Heart right ventricle (tissue), 16 donors: ENCODE measurements around the gene CBLC. TPM values are rescaled to one million over a fixed set of nuclear protein-coding genes. Genes with fewer than 3 reads are reported as not detected.
A peak's percentile ranks its signal among the peaks of the same experiment; 100 is the strongest.

ENCODE experiments used
- ATAC-seq, 8 donors: fragments of 200-7000 bp; cut with Tn5 transposase; one replicate each; pipeline ENCODE4 v1.9.1; 2020; ENCODE audit warnings: mild to moderate bottlenecking in 8 of 8, moderate library complexity in 8 of 8, moderate number of reproducible peaks in 1 of 8
- DNase-seq, 2 donors: peaks; one replicate each; pipeline ENCODE4 v3.0.0-alpha.2; 2020
- H3K27ac ChIP-seq, 10 donors: fragments of 200-600 bp; sonication (generic) in 2 of 10; one replicate each; pipeline versions ENCODE4 v1.5.0 to v1.8.0; 2020 to 2022; ENCODE audit warnings: mild to moderate bottlenecking in 3 of 10
- H3K27me3 ChIP-seq, 7 donors: fragments of 200-600 bp; one replicate each; pipeline ENCODE4 v1.8.0; 2021 to 2022; ENCODE audit warnings: mild to moderate bottlenecking in 2 of 7
- H3K36me3 ChIP-seq, 9 donors: fragments of 200-600 bp; sonication (generic) in 1 of 9; one replicate each; pipeline versions ENCODE4 v1.5.0 to v1.8.0; 2020 to 2022; ENCODE audit warnings: mild to moderate bottlenecking in 2 of 9
- H3K4me1 ChIP-seq, 9 donors: fragments of 200-600 bp; sonication (generic) in 1 of 9; one replicate each; pipeline versions ENCODE4 v1.5.0 to v1.8.0; 2020 to 2022; ENCODE audit warnings: mild to moderate bottlenecking in 4 of 9
- H3K4me3 ChIP-seq, 10 donors: fragments of 200-600 bp; sonication (generic) in 2 of 10; one replicate each; pipeline versions ENCODE4 v1.5.0 to v1.8.0; 2020 to 2022; ENCODE audit warnings: mild to moderate bottlenecking in 7 of 10, moderate library complexity in 2 of 10
- H3K9me3 ChIP-seq, 11 donors: fragments of 200-600 bp in 10 of 11; sonication (generic) in 2 of 11; one replicate each; pipeline versions ENCODE4 v1.5.0 to v1.8.0; 2013 to 2022; ENCODE audit warnings: mild to moderate bottlenecking in 2 of 11, control low read depth in 1 of 11, moderate library complexity in 1 of 11
- WGBS, 2 donors: extraction: QIAGEN DNeasy Blood & Tissue Kit; methylation state at CpG; one replicate each; pipeline ENCODE4 v1.1.7; 2013; ENCODE audit warnings: inconsistent platforms in 1 of 2; 5-methylcytosine and 5-hydroxymethylcytosine counted together
- intact Hi-C, 10 donors: fragments of 100-400 bp; cut with DNase I; formaldehyde crosslinking; loops; one replicate each; pipeline versions ENCODE4 v1.11.1 to v1.14.2; 2022
- polyA plus RNA-seq, 2 donors: library from polyadenylated mRNA; stranded (reverse); fragments of 200-250 nt; gene quantifications; one replicate each; pipeline ENCODE4 v1.2.3, GENCODE V29; 2013
- total RNA-seq, 10 donors: library from RNA; stranded (reverse); fragmentation: NEBNext Ultra II Directional in 3 of 10; extraction: Animal tissue kit (Norgen Biotek cat#: 25700) in 3 of 10; gene quantifications; one replicate each; pipeline versions ENCODE4 v1.2.1 to v1.2.4, GENCODE V29; 2021 to 2023
- TF ChIP-seq, protein P1 (sequence below), 9 donors: fragments of 200-600 bp; sonication (generic) in 2 of 9; IDR thresholded peaks; one replicate each; pipeline versions ENCODE4 v1.5.0 to v1.8.0; 2021 to 2022; ENCODE audit warnings: antibody characterized with exemption in 9 of 9, mild to moderate bottlenecking in 5 of 9, moderate library complexity in 1 of 9
- donor health status: Arrhythmogenic right ventricular cardiomyopathy.
- donor health status: ischemic (EF 13 %, LVEDD 7.1; RV severe dilation, severe dysfunction).
- donor health status: healthy with polysubstance abuse.
- donor health status: DM: no; HTN: yes; CAD: no.
- donor health status: DM: no; HTN: no; CAD: no.
- donor health status: ischemic (EF 25% LVEDD 6.9; RV normal size, moderate dysfunction).
- donor health status: ischemic (EF 25% LVEDD 5.7; RV mildly dilated, moderate dysfunction).
- donor health status: healthy.
- donor health status: DM: yes; HTN: yes; CAD: no.
- donor health status: Ischemic cardiomyopathy.
- donor health status: ischemic (EF 35%, LVEDD 5.7; RV mildly dilated, moderate dysfunction).
- donor health status: nonischemic (EF 11% LVEDD 7.7; RV severe dilation, severe dysfunction).
- donor health status: DM: yes; HTN: yes; CAD: no.
- donor health status: PGD.
- donor health status: ischemic (EF 29% LVEDD 5.4; RV normal size, mild dysfunction).
- donor health status: nonischemic (EF 23%, LVEDD 6.1; RV moderate dilation, normal function).

The CBLC gene
- total and polyA plus RNA-seq, 12 donors = 0.38 TPM; not detected in 11

DNA sequence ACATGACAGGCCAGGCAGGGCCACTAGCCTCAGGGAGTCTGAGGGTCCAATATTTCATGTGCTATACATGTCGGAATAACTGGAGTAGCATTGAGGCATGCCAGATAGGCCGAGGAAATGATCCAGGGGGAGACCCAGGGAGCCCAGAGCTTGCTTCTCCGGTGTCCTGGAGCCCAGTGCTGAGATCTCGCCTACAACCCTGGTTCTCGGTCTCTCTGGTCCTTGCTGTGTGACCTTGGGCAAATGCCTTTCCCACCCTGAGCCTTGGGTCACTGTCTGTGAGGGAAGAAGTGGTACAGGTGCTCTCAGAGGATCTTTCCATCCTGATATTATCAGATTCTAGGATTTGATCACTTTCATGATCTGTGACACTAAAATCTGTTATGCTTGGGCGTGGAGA, 11.3 kb downstream of the CBLC start:
- H3K4me3 ChIP-seq = no peak overlapping the region
- DNase-seq (no peak), ATAC-seq (no peak)
- H3K4me1 ChIP-seq = peaks cover 0 to 8% (median 0%) of the 10 kb centered on the region in 9 donors
- H3K27ac ChIP-seq = no peak overlapping the region
- intact Hi-C loops = no loop called here
- 90 to 94% methylated on average over 6 of the region's 6 CpGs for WGBS, 2 donors
- H3K9me3 ChIP-seq = no peaks in the 10 kb centered on the region
- no peaks in the 10 kb centered on the region for H3K36me3 ChIP-seq
- H3K27me3 ChIP-seq = no peaks in the 10 kb centered on the region
- TF ChIP-seq, protein P1, sequence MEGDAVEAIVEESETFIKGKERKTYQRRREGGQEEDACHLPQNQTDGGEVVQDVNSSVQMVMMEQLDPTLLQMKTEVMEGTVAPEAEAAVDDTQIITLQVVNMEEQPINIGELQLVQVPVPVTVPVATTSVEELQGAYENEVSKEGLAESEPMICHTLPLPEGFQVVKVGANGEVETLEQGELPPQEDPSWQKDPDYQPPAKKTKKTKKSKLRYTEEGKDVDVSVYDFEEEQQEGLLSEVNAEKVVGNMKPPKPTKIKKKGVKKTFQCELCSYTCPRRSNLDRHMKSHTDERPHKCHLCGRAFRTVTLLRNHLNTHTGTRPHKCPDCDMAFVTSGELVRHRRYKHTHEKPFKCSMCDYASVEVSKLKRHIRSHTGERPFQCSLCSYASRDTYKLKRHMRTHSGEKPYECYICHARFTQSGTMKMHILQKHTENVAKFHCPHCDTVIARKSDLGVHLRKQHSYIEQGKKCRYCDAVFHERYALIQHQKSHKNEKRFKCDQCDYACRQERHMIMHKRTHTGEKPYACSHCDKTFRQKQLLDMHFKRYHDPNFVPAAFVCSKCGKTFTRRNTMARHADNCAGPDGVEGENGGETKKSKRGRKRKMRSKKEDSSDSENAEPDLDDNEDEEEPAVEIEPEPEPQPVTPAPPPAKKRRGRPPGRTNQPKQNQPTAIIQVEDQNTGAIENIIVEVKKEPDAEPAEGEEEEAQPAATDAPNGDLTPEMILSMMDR (IDR thresholded peaks at IDR 0.05) = no peak

DNA sequence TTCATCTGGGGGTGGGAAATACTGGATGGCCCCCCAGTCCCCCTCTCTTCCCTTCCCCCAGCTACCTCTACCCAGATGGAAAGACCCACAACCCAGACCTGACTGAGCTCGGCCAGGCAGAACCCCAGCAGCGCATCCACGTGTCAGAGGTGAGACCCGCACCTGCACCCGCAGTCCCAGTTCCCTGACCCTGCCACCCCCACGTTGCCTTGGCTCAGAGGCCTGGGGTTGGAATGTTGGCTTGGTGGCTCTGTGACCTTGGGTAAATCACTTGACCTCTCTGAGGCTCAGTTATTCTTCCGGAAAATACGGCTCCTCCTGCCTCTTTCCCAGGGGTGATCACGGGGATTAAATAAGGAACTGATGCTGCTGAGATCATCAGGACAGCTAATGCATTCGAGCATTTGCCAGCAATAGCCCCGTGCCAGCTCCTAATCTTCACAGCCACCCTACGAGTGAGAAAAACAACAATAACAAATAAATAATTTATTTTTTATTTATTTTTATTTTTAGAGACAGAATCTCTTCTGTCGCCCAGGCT, 12.3 kb downstream of the CBLC start:
- no peak overlapping the region for H3K4me3 ChIP-seq
- no peaks in the 10 kb centered on the region for H3K36me3 ChIP-seq
- intact Hi-C loops = no loop called here
- 83 to 87% methylated on average over 13 of the region's 13 CpGs for WGBS, 2 donors
- no peaks in the 10 kb centered on the region for H3K9me3 ChIP-seq
- H3K4me1 ChIP-seq = no peaks in the 10 kb centered on the region
- no peak for DNase-seq
- no peaks in the 10 kb centered on the region for H3K27me3 ChIP-seq
- TF ChIP-seq, protein P1 (IDR thresholded peaks at IDR 0.05) = no peak
- peak in 1 of 8 donors; percentile 20 for ATAC-seq
- H3K27ac ChIP-seq = no peak overlapping the region

DNA sequence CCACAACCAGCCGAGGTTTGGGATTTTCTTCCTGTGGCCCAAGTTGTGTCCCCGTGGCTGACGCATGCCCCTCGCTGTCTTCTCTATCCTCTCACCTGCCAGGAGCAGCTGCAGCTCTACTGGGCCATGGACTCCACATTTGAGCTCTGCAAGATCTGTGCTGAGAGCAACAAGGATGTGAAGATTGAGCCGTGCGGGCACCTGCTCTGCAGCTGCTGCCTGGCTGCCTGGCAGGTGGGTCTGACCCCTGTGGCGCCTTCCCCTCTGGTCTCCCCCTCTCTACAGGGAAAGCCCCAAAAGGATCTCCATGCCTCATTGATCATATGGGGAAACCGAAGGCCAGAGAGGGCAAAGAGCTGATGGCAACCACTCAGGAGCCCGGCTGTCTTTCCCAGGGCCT, 14.6 kb downstream of the CBLC start:
- intact Hi-C loops = no loop called here
- DNase-seq (no peak), ATAC-seq (no peak)
- H3K27me3 ChIP-seq = no peaks in the 10 kb centered on the region
- no peak overlapping the region for H3K4me3 ChIP-seq
- TF ChIP-seq, protein P1 (IDR thresholded peaks at IDR 0.05) = no peak
- H3K9me3 ChIP-seq = no peaks in the 10 kb centered on the region
- H3K36me3 ChIP-seq = no peaks in the 10 kb centered on the region
- H3K27ac ChIP-seq = no peak overlapping the region
- 92% methylated on average over 9 of the region's 9 CpGs for WGBS, 2 donors
- H3K4me1 ChIP-seq = peaks cover 0 to 19% (median 14%) of the 10 kb centered on the region in 9 donors

DNA sequence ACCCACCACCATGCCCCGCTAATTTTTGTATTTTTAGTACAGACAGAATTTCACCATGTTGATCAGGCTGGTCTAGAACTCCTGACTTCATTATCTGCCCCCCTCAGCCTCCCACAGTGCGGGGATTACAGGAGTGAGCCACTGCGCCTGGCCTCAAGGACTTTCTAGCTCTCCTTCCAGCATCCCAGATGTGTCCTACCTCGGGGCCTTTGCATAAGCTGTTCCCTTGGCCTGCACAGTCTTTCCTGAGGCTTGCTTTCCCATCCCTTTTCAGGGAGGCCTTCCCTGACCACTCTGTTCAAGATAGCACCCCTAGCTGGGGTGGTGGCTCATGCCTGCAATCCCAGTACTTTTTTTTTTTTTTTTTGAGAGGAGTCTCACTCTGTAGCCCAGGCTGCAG, 16.9 kb downstream of the CBLC start:
- Histone ChIP-seq H3K4me3 (no peak overlapping the region), H3K4me1 (peaks cover 0 to 20% (median 15%) of the 10 kb centered on the region in 9 donors), H3K9me3 (no peaks in the 10 kb centered on the region), H3K36me3 (no peaks in the 10 kb centered on the region), H3K27ac (no peak overlapping the region), H3K27me3 (no peaks in the 10 kb centered on the region)
- ATAC-seq (no peak), DNase-seq (no peak)
- WGBS, 2 donors = 97% methylated on average over 4 of the region's 4 CpGs
- TF ChIP-seq, protein P1 (IDR thresholded peaks at IDR 0.05) = no peak
- intact Hi-C loops = loop anchor here in 1 of 10 donors (5.0 kb wide), 1 partner anchor 48 kb away; no protein-coding TSS in a partner anchor
